ENCODE measurements around the gene SF3B3. TPM values are rescaled to one million over a fixed set of nuclear protein-coding genes. Genes with fewer than 3 reads are reported as not detected.

Gene SF3B3
- polyA plus RNA-seq, 1 of the 3 experiments (the other 2 are of a cell fraction), result 81.7 TPM

DNA sequence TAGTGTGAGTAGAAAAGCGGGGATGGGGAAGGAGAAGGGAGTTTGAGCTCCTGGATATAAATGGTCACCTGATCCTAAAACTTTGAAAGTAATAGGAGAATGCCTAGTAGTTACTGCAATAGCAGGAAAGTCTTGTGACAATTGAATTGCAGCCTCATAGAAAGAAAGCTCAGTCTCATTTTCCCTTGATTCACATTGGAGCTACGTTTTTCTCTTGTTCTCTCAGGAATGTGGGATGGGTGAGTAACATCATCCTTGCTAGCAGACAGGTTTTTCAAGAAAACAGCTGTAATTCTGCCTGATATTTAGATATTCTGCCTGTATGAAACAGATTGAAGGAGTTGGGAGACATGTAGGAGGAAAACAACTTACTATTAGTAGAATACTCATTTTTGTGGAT, 25.3 kb downstream of the SF3B3 start:
- TF ChIP-seq YY1 (IDR thresholded peaks at IDR 0.05; ENCODE audit: low read depth) (no peak), MAX (IDR thresholded peaks at IDR 0.05; ENCODE audit: low read depth) (no peak), CHD2 (IDR thresholded peaks at IDR 0.05; ENCODE audit: low read length, partially characterized antibody) (no peak), POLR2AphosphoS5 (IDR thresholded peaks at IDR 0.05; ENCODE audit: low read depth, low read length) (no peak), USF1 (IDR thresholded peaks at IDR 0.05; ENCODE audit: borderline replicate concordance, low read depth) (no peak), FOXJ3 (CRISPR knock-in tag; IDR thresholded peaks at IDR 0.05) (no peak), MEF2A (IDR thresholded peaks at IDR 0.05; ENCODE audit: borderline replicate concordance, low read depth) (no peak), EP300 (IDR thresholded peaks at IDR 0.05; ENCODE audit: borderline replicate concordance in 1 of 2, low read depth in 1 of 2, low read length in 1 of 2) (no peak)
- TF ChIP-seq, protein P1, sequence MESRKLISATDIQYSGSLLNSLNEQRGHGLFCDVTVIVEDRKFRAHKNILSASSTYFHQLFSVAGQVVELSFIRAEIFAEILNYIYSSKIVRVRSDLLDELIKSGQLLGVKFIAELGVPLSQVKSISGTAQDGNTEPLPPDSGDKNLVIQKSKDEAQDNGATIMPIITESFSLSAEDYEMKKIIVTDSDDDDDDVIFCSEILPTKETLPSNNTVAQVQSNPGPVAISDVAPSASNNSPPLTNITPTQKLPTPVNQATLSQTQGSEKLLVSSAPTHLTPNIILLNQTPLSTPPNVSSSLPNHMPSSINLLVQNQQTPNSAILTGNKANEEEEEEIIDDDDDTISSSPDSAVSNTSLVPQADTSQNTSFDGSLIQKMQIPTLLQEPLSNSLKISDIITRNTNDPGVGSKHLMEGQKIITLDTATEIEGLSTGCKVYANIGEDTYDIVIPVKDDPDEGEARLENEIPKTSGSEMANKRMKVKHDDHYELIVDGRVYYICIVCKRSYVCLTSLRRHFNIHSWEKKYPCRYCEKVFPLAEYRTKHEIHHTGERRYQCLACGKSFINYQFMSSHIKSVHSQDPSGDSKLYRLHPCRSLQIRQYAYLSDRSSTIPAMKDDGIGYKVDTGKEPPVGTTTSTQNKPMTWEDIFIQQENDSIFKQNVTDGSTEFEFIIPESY (IDR thresholded peaks at IDR 0.05; ENCODE audit: borderline replicate concordance, low read depth), result no peak
- TF ChIP-seq, protein P2, sequence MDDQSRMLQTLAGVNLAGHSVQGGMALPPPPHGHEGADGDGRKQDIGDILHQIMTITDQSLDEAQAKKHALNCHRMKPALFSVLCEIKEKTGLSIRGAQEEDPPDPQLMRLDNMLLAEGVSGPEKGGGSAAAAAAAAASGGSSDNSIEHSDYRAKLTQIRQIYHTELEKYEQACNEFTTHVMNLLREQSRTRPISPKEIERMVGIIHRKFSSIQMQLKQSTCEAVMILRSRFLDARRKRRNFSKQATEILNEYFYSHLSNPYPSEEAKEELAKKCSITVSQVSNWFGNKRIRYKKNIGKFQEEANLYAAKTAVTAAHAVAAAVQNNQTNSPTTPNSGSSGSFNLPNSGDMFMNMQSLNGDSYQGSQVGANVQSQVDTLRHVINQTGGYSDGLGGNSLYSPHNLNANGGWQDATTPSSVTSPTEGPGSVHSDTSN (IDR thresholded peaks at IDR 0.05), result no peak
- TF ChIP-seq, protein P3, sequence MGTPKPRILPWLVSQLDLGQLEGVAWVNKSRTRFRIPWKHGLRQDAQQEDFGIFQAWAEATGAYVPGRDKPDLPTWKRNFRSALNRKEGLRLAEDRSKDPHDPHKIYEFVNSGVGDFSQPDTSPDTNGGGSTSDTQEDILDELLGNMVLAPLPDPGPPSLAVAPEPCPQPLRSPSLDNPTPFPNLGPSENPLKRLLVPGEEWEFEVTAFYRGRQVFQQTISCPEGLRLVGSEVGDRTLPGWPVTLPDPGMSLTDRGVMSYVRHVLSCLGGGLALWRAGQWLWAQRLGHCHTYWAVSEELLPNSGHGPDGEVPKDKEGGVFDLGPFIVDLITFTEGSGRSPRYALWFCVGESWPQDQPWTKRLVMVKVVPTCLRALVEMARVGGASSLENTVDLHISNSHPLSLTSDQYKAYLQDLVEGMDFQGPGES (IDR thresholded peaks at IDR 0.05; ENCODE audit: low read depth, low read length), result no peak
- TF ChIP-seq, protein P4, sequence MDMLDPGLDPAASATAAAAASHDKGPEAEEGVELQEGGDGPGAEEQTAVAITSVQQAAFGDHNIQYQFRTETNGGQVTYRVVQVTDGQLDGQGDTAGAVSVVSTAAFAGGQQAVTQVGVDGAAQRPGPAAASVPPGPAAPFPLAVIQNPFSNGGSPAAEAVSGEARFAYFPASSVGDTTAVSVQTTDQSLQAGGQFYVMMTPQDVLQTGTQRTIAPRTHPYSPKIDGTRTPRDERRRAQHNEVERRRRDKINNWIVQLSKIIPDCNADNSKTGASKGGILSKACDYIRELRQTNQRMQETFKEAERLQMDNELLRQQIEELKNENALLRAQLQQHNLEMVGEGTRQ (IDR thresholded peaks at IDR 0.05; ENCODE audit: borderline replicate concordance, low read depth, low read length), result no peak
- ChIA-PET POLR2A (no interaction called here), CTCF (interaction anchor here (0.6 kb wide), 1 partner anchor 104 kb away, joined by 3 read pairs; no protein-coding TSS in a partner anchor)
- 81% methylated on average over 2 of the region's 2 CpGs for WGBS (ENCODE audit: low lambda C conversion rate)
- Histone ChIP-seq H3K4me3 (ENCODE audit: low read depth in 2 of 2, low read length in 1 of 2) (no peak overlapping the region), H2AFZ (ENCODE audit: low read depth) (no peak overlapping the region), H3K4me2 (no peak overlapping the region), H3K9me2 (no peaks in the 10 kb centered on the region), H3K36me3 (replicated peaks in 1 of 2; ENCODE audit: control insufficient read depth in 1 of 2, insufficient read depth in 2 of 2, low read length in 1 of 2) (peaks cover 87 to 95% of the 10 kb centered on the region in 2 experiments), H4K20me1 (ENCODE audit: insufficient read depth) (peaks cover 71% of the 10 kb centered on the region), H3K4me1 (ENCODE audit: control insufficient read depth in 1 of 2, insufficient read depth in 2 of 2, low read depth in 1 of 2, low read length in 1 of 2) (no peaks in the 10 kb centered on the region), H3K27ac (ENCODE audit: low read depth in 2 of 2, low read length in 1 of 2) (no peak overlapping the region), H3F3A (replicated peaks; ENCODE audit: insufficient read depth) (peaks cover 27% of the 10 kb centered on the region), H3K9ac (no peak overlapping the region), H3K9me3 (no peaks in the 10 kb centered on the region), H3K27me3 (ENCODE audit: insufficient read depth) (no peaks in the 10 kb centered on the region), H3K79me2 (ENCODE audit: insufficient read depth) (peaks cover 97% of the 10 kb centered on the region)
- no peak for DNase-seq

Measured in SK-N-SH (cell line).